Breast epithelium (tissue), 3 donors: Measurements from ENCODE around the gene DGKI.

Experiments
- POLR2AphosphoS5 ChIP-seq, 3 donors: sonication (generic); formaldehyde crosslinking; IDR thresholded peaks; one replicate each; pipeline ENCODE4 v1.6.1; 2017; ENCODE audit warnings: antibody characterized with exemption in 3 of 3
- TF ChIP-seq, protein P1 (sequence below), 3 donors: fragments of 450-650 bp; IDR thresholded peaks; one replicate each; pipeline ENCODE4 v1.5.1; 2016 to 2017; ENCODE audit warnings: antibody characterized with exemption in 3 of 3, mild to moderate bottlenecking in 3 of 3, moderate library complexity in 3 of 3

GRCh38 chr7:137404660-137405317 lies 442.0 kb downstream of the DGKI start:
- TF ChIP-seq, protein P1, sequence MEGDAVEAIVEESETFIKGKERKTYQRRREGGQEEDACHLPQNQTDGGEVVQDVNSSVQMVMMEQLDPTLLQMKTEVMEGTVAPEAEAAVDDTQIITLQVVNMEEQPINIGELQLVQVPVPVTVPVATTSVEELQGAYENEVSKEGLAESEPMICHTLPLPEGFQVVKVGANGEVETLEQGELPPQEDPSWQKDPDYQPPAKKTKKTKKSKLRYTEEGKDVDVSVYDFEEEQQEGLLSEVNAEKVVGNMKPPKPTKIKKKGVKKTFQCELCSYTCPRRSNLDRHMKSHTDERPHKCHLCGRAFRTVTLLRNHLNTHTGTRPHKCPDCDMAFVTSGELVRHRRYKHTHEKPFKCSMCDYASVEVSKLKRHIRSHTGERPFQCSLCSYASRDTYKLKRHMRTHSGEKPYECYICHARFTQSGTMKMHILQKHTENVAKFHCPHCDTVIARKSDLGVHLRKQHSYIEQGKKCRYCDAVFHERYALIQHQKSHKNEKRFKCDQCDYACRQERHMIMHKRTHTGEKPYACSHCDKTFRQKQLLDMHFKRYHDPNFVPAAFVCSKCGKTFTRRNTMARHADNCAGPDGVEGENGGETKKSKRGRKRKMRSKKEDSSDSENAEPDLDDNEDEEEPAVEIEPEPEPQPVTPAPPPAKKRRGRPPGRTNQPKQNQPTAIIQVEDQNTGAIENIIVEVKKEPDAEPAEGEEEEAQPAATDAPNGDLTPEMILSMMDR (IDR thresholded peaks at IDR 0.05): no peak
- TF ChIP-seq POLR2AphosphoS5 (IDR thresholded peaks at IDR 0.05): no peak
